ENCODE results near the gene METTL24.
"Not testable (repeated sequence)": the region's sequence is repeated elsewhere in the genome, so short reads cannot be mapped to it uniquely, and the experiment has no call there.

- TF ChIP-seq POLR2AphosphoS5, EP300 (IDR thresholded peaks at IDR 0.05): not testable (repeated sequence)
- TF ChIP-seq, protein P1, sequence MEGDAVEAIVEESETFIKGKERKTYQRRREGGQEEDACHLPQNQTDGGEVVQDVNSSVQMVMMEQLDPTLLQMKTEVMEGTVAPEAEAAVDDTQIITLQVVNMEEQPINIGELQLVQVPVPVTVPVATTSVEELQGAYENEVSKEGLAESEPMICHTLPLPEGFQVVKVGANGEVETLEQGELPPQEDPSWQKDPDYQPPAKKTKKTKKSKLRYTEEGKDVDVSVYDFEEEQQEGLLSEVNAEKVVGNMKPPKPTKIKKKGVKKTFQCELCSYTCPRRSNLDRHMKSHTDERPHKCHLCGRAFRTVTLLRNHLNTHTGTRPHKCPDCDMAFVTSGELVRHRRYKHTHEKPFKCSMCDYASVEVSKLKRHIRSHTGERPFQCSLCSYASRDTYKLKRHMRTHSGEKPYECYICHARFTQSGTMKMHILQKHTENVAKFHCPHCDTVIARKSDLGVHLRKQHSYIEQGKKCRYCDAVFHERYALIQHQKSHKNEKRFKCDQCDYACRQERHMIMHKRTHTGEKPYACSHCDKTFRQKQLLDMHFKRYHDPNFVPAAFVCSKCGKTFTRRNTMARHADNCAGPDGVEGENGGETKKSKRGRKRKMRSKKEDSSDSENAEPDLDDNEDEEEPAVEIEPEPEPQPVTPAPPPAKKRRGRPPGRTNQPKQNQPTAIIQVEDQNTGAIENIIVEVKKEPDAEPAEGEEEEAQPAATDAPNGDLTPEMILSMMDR (IDR thresholded peaks at IDR 0.05) = not testable (repeated sequence)
These were observed 122.1 kb downstream of the METTL24 start for GRCh38 chr6:110236007-110236406.
